H9 (cell line): ENCODE results near the gene TMEM161A. TPM values are rescaled to one million over a fixed set of nuclear protein-coding genes. Genes with fewer than 3 reads are reported as not detected.

Experiments
- DNase-seq: peaks from one replicate; pipeline ENCODE4 v3.0.0-alpha.2; 2017
- H2AFZ ChIP-seq: one replicate; pipeline ENCODE4 v1.6.1; 2013; ENCODE audit warnings: mild to moderate bottlenecking, low read length, control low read depth, moderate library complexity
- H2AK5ac ChIP-seq: 2 replicates; pipeline ENCODE4 v1.6.1; 2013; ENCODE audit warnings: low read length, control low read depth, mixed read lengths; ENCODE audit not compliant: insufficient read length
- H2BK120ac ChIP-seq: one replicate; pipeline ENCODE4 v1.6.1; 2013; ENCODE audit warnings: low read depth, mild to moderate bottlenecking, low read length, control low read depth, inconsistent platforms; ENCODE audit not compliant: poor library complexity, severe bottlenecking
- H2BK12ac ChIP-seq: 2 replicates; pipeline ENCODE4 v1.6.1; 2013; ENCODE audit warnings: low read length, control low read depth, mixed read lengths, low read depth; ENCODE audit not compliant: insufficient read length
- H2BK15ac ChIP-seq: 2 replicates; pipeline ENCODE4 v1.6.1; 2013; ENCODE audit warnings: low read depth, low read length, control low read depth
- H2BK20ac ChIP-seq: one replicate; pipeline ENCODE4 v1.6.1; 2013; ENCODE audit warnings: low read depth, mild to moderate bottlenecking, low read length, control low read depth, inconsistent platforms; ENCODE audit not compliant: poor library complexity, severe bottlenecking
- H2BK5ac ChIP-seq: 2 replicates; pipeline ENCODE4 v1.6.1; 2013; ENCODE audit warnings: low read length, control low read depth, mixed read lengths; ENCODE audit not compliant: insufficient read length
- H3K14ac ChIP-seq: 2 replicates; pipeline ENCODE4 v1.6.1; 2013; ENCODE audit warnings: low read length, control low read depth; ENCODE audit not compliant: insufficient read depth
- H3K18ac ChIP-seq: 2 replicates; pipeline ENCODE4 v1.6.1; 2013; ENCODE audit warnings: low read depth, mild to moderate bottlenecking, mixed read lengths, low read length, control low read depth; ENCODE audit not compliant: insufficient read length
- H3K23ac ChIP-seq: 2 replicates; pipeline ENCODE4 v1.6.1; 2013; ENCODE audit warnings: low read length, control low read depth, mixed read lengths, low read depth; ENCODE audit not compliant: insufficient read length
- H3K23me2 ChIP-seq: 2 replicates; pipeline ENCODE4 v1.6.1; 2013; ENCODE audit warnings: low read depth, mild to moderate bottlenecking, mixed read lengths, low read length, control low read depth; ENCODE audit not compliant: insufficient read length, poor library complexity, severe bottlenecking
- H3K27ac ChIP-seq: 2 replicates; pipeline ENCODE4 v1.5.1; 2013; ENCODE audit warnings: low read length, control low read depth, mixed read lengths, low read depth; ENCODE audit not compliant: insufficient read length
- H3K27me3 ChIP-seq: 2 replicates; pipeline ENCODE4 v1.6.1; 2013; ENCODE audit warnings: low read length, control low read depth, inconsistent platforms; ENCODE audit not compliant: insufficient read depth
- H3K4ac ChIP-seq: 2 replicates; pipeline ENCODE4 v1.6.1; 2013; ENCODE audit warnings: low read depth, mild to moderate bottlenecking, control low read depth, inconsistent platforms, low read length, moderate library complexity
- H3K4me1 ChIP-seq: 2 replicates; pipeline ENCODE4 v1.6.1; 2013; ENCODE audit warnings: low read length, control low read depth, inconsistent platforms; ENCODE audit not compliant: insufficient read depth
- H3K4me2 ChIP-seq: 2 replicates; pipeline ENCODE4 v1.6.1; 2013; ENCODE audit warnings: low read length, control low read depth, mixed read lengths; ENCODE audit not compliant: insufficient read length, insufficient read depth
- H3K56ac ChIP-seq: 2 replicates; pipeline ENCODE4 v1.6.1; 2013; ENCODE audit warnings: low read depth, mild to moderate bottlenecking, mixed read lengths, low read length, control low read depth; ENCODE audit not compliant: insufficient read length
- H3K79me1 ChIP-seq: 2 replicates; pipeline ENCODE4 v1.6.1; 2013; ENCODE audit warnings: low read depth, mild to moderate bottlenecking, moderate library complexity, low read length, control low read depth, inconsistent platforms; ENCODE audit not compliant: insufficient read depth, poor library complexity, severe bottlenecking
- H3K79me2 ChIP-seq: 2 replicates; pipeline ENCODE4 v1.6.1; 2013; ENCODE audit warnings: low read length, control low read depth, inconsistent platforms; ENCODE audit not compliant: insufficient read depth
- H3K9ac ChIP-seq: 2 replicates; pipeline ENCODE4 v1.6.1; 2013; ENCODE audit warnings: low read length, control low read depth, mixed read lengths; ENCODE audit not compliant: insufficient read length; ENCODE audit errors: extremely low read depth
- H3K9me3 ChIP-seq: one replicate; pipeline ENCODE4 v1.6.1; 2013; ENCODE audit warnings: low read depth, low read length, inconsistent platforms; ENCODE audit not compliant: control insufficient read depth
- H3T11ph ChIP-seq: one replicate; pipeline ENCODE4 v1.6.1; 2013; ENCODE audit warnings: mild to moderate bottlenecking, low read length, control low read depth, inconsistent platforms
- H4K20me1 ChIP-seq: one replicate; pipeline ENCODE4 v1.6.1; 2013; ENCODE audit not compliant: control insufficient read depth, insufficient read length, insufficient read depth
- H4K5ac ChIP-seq: 2 replicates; pipeline ENCODE4 v1.6.1; 2013; ENCODE audit warnings: low read depth, mild to moderate bottlenecking, mixed read lengths, low read length, control low read depth; ENCODE audit not compliant: insufficient read length
- H4K8ac ChIP-seq: replicated peaks from 2 replicates; pipeline ENCODE4 v1.6.1; 2013; ENCODE audit warnings: low read length, control low read depth, mixed read lengths, low read depth; ENCODE audit not compliant: insufficient read length
- H4K91ac ChIP-seq: 2 replicates; pipeline ENCODE4 v1.6.1; 2013; ENCODE audit warnings: low read depth, mild to moderate bottlenecking, moderate library complexity, mixed read lengths, low read length, control low read depth; ENCODE audit not compliant: insufficient read length
- H3K27ac Mint-ChIP-seq, 3 experiments: 2 replicates in 2 of 3; 3 replicates in 1 of 3; pipeline ENCODE4 v1.8.0; 2020 to 2021; ENCODE audit warnings: mixed read lengths in 3 of 3, mild to moderate bottlenecking in 1 of 3, moderate library complexity in 1 of 3
- H3K27me3 Mint-ChIP-seq: 2 replicates; pipeline ENCODE4 v1.8.0; 2021; ENCODE audit warnings: low read depth, mild to moderate bottlenecking, moderate library complexity, mixed read lengths
- H3K36me3 Mint-ChIP-seq, 3 experiments: 2 replicates in 2 of 3; 3 replicates in 1 of 3; pipeline ENCODE4 v1.8.0; 2020 to 2021; ENCODE audit warnings: low read depth in 3 of 3, mixed read lengths in 3 of 3; ENCODE audit not compliant: insufficient read depth in 1 of 3
- H3K4me1 Mint-ChIP-seq, 2 experiments: 2 replicates each; pipeline ENCODE4 v1.8.0; 2020; ENCODE audit warnings: mixed read lengths in 2 of 2
- H3K4me3 Mint-ChIP-seq, 2 experiments: 2 replicates in 1 of 2; 3 replicates in 1 of 2; pipeline ENCODE4 v1.8.0; 2020 to 2021; ENCODE audit warnings: mild to moderate bottlenecking in 2 of 2, mixed read lengths in 2 of 2, moderate library complexity in 1 of 2
- H3K9me3 Mint-ChIP-seq, 2 experiments: 2 replicates in 1 of 2; 3 replicates in 1 of 2; pipeline ENCODE4 v1.8.0; 2020; ENCODE audit warnings: mild to moderate bottlenecking in 2 of 2, mixed read lengths in 2 of 2, moderate library complexity in 1 of 2
- CTCF ChIP-seq: fragments of 200-600 bp; sonication (generic); conservative IDR thresholded peaks from 3 replicates; pipeline ENCODE4 v1.8.0; 2021; ENCODE audit warnings: antibody characterized with exemption, mild to moderate bottlenecking
- WGBS: extraction: QIAGEN DNeasy Blood & Tissue Kit; methylation state at CpG from one replicate; pipeline ENCODE4 v1.1.7; 2013; ENCODE audit warnings: missing lambda C conversion rate, low lambda C conversion rate, mixed read lengths; ENCODE audit not compliant: insufficient read length; ENCODE audit errors: extremely low coverage; 5-methylcytosine and 5-hydroxymethylcytosine counted together
- total RNA-seq: library from RNA; stranded (reverse); gene quantifications from 2 replicates; pipeline ENCODE4 v1.2.1, GENCODE V29; 2021

The TMEM161A gene
- total RNA-seq, 1 experiment from 2014 or later, result 40.9 TPM

- no peak for DNase-seq
- Histone ChIP-seq H3K4me1 (no peaks in the 10 kb centered on the region), H4K5ac (no peak overlapping the region), H2AK5ac (no peak overlapping the region), H3T11ph (no peak overlapping the region), H2BK5ac (no peak overlapping the region), H3K23ac (no peak overlapping the region), H3K79me1 (no peaks in the 10 kb centered on the region), H2BK12ac (no peak overlapping the region), H2BK20ac (no peak overlapping the region), H2BK15ac (no peak overlapping the region), H3K9me3 (peaks cover 6% of the 10 kb centered on the region), H2BK120ac (no peak overlapping the region), H3K4me2 (no peak overlapping the region), H3K18ac (no peak overlapping the region), H3K56ac (no peak overlapping the region), H2AFZ (no peak overlapping the region), H3K14ac (no peak overlapping the region), H3K4ac (no peak overlapping the region), H4K91ac (no peak overlapping the region), H3K27me3 (no peaks in the 10 kb centered on the region; the same call in 1 of the 2 replicates), H4K20me1 (peaks cover 3% of the 10 kb centered on the region), H3K79me2 (no peaks in the 10 kb centered on the region), H4K8ac (no peak overlapping the region), H3K27ac (no peak overlapping the region), H3K9ac (no peak overlapping the region), H3K23me2 (peaks cover 13% of the 10 kb centered on the region)
- peaks cover 13% of the 10 kb centered on the region for H3K27me3 Mint-ChIP-seq
- no peak overlapping the region for H3K4me3 Mint-ChIP-seq
- H3K9me3 Mint-ChIP-seq, result peaks cover 16 to 17% of the 10 kb centered on the region in 2 experiments
- peaks cover 24 to 32% (median 32%) of the 10 kb centered on the region in 3 experiments for H3K36me3 Mint-ChIP-seq
- H3K27ac Mint-ChIP-seq, result no peak overlapping the region
- no peak for TF ChIP-seq CTCF
- WGBS, result no CpG with 5 or more reads among the region's 12 CpGs
- peaks cover 14 to 15% of the 10 kb centered on the region in 2 experiments for H3K4me1 Mint-ChIP-seq
Measured at GRCh38 chr19:19132912-19133311, 5.4 kb downstream of the TMEM161A start.
